Activated B cell treated with CpG ODN at 0.5 μM for 24 hours (primary cell): Measurements from ENCODE around the gene RELB. TPM values are rescaled to one million over a fixed set of nuclear protein-coding genes. Genes with fewer than 3 reads are reported as not detected.
A peak's percentile ranks its signal among the peaks of the same experiment; 100 is the strongest.
"Not testable (repeated sequence)": the region's sequence is repeated elsewhere in the genome, so short reads cannot be mapped to it uniquely, and the experiment has no call there.

Experiments used
- ATAC-seq: fragments of 200-7000 bp; cut with Tn5 transposase; one replicate; pipeline ENCODE4 v1.10.0; 2021; ENCODE audit warnings: low read depth, mild to moderate bottlenecking, moderate library complexity
- CTCF ChIA-PET: fragments of 350-600 bp; sonication (Branson Sonifier 250); formaldehyde crosslinking; loops from one replicate; lab custom pipeline; 2021; ENCODE audit warnings: antibody characterized with exemption; lab: Charles Lee
- POLR2A ChIA-PET: fragments of 350-600 bp; sonication (Branson Sonifier 250); formaldehyde crosslinking; loops from one replicate; lab custom pipeline; 2021; ENCODE audit warnings: antibody characterized with exemption; lab: Charles Lee
- DNase-seq: peaks from one replicate; pipeline ENCODE4 v3.0.0; 2022
- H3K27ac Mint-ChIP-seq: one replicate; pipeline ENCODE4 v1.8.0; 2020; ENCODE audit warnings: mixed read lengths
- H3K27me3 Mint-ChIP-seq: one replicate; pipeline ENCODE4 v1.8.0; 2021; ENCODE audit warnings: mixed read lengths
- H3K36me3 Mint-ChIP-seq: one replicate; pipeline ENCODE4 v1.8.0; 2021; ENCODE audit warnings: low read depth, mixed read lengths
- H3K4me1 Mint-ChIP-seq: one replicate; pipeline ENCODE4 v1.8.0; 2021; ENCODE audit warnings: mixed read lengths
- H3K4me3 Mint-ChIP-seq: one replicate; pipeline ENCODE4 v1.8.0; 2020; ENCODE audit warnings: mild to moderate bottlenecking, mixed read lengths
- H3K9me3 Mint-ChIP-seq: one replicate; pipeline ENCODE4 v1.8.0; 2020; ENCODE audit warnings: mixed read lengths
- intact Hi-C: fragments of 100-400 bp; cut with micrococcal nuclease; formaldehyde crosslinking; loops from one replicate; pipeline ENCODE4 v1.15.1; 2024
- total RNA-seq: library from RNA; stranded (reverse); gene quantifications from 2 replicates; pipeline ENCODE4 v1.2.3, GENCODE V29; 2022
- TF ChIP-seq, protein P1 (sequence below): fragments of 200-600 bp; IDR thresholded peaks from one replicate; pipeline ENCODE4 v1.8.0; 2022; ENCODE audit warnings: antibody characterized with exemption, mild to moderate bottlenecking

RELB gene
- total RNA-seq, 1 donor from 2014 or later, result 135 TPM

- CTCF ChIA-PET, result no interaction called here
- TF ChIP-seq, protein P1, sequence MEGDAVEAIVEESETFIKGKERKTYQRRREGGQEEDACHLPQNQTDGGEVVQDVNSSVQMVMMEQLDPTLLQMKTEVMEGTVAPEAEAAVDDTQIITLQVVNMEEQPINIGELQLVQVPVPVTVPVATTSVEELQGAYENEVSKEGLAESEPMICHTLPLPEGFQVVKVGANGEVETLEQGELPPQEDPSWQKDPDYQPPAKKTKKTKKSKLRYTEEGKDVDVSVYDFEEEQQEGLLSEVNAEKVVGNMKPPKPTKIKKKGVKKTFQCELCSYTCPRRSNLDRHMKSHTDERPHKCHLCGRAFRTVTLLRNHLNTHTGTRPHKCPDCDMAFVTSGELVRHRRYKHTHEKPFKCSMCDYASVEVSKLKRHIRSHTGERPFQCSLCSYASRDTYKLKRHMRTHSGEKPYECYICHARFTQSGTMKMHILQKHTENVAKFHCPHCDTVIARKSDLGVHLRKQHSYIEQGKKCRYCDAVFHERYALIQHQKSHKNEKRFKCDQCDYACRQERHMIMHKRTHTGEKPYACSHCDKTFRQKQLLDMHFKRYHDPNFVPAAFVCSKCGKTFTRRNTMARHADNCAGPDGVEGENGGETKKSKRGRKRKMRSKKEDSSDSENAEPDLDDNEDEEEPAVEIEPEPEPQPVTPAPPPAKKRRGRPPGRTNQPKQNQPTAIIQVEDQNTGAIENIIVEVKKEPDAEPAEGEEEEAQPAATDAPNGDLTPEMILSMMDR, result no peak
Observed at GRCh38 chr19:44993926-44994537, 7.2 kb upstream of the RELB start.

DNA sequence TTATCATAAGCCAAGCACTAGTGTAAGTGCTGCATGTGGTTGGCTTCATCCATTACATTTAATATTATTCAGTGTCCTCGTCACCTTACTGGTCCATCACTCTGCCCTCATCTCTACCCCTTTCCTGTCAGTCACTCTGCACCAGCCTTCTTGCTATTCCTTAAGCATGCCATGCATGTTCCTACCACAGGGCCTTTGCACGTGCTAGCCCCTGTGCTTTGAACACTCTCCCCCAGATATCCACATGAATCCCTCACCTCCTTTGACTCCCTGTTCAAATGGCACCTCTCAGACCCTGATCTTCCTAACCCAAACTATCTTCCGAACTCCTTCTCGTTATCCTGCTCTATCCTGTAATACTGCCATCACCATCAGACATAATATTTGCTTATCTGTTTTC is 3.2 kb upstream of the RELB start:
- ChIA-PET CTCF (no interaction called here), POLR2A (no interaction called here)
- peaks cover 21% of the 10 kb centered on the region for H3K36me3 Mint-ChIP-seq
- ATAC-seq (no peak), DNase-seq (no peak)
- H3K4me1 Mint-ChIP-seq, result peaks cover 31% of the 10 kb centered on the region
- H3K9me3 Mint-ChIP-seq, result no peaks in the 10 kb centered on the region
- no peak overlapping the region for H3K27ac Mint-ChIP-seq
- TF ChIP-seq, protein P1, result no peak
- no peak overlapping the region for H3K4me3 Mint-ChIP-seq
- H3K27me3 Mint-ChIP-seq, result no peaks in the 10 kb centered on the region
- intact Hi-C loops, result no loop called here

More at GRCh38 chr19:44993926-44994537, 7.2 kb upstream of the RELB start:
- Mint-ChIP-seq H3K4me3 (no peak overlapping the region), H3K4me1 (peaks cover 7% of the 10 kb centered on the region), H3K27ac (no peak overlapping the region), H3K36me3 (peaks cover 34% of the 10 kb centered on the region), H3K27me3 (no peaks in the 10 kb centered on the region), H3K9me3 (no peaks in the 10 kb centered on the region)
- DNase-seq, result no peak
- intact Hi-C loops, result no loop called here
- ATAC-seq, result no peak
- POLR2A ChIA-PET, result interaction anchor here (0.6 kb wide), 1 partner anchor 82 kb away, joined by 4 read pairs; no protein-coding TSS in a partner anchor

- H3K9me3 Mint-ChIP-seq, H3K4me3 Mint-ChIP-seq, intact Hi-C loops, DNase-seq, H3K27me3 Mint-ChIP-seq, ATAC-seq, CTCF ChIA-PET: not testable (repeated sequence)
- Mint-ChIP-seq H3K4me1 (peaks cover 32% of the 10 kb centered on the region), H3K36me3 (peaks cover 16% of the 10 kb centered on the region), H3K27ac (peak overlapping the region; percentile 50)
- POLR2A ChIA-PET, result interaction anchor here (0.5 to 3.2 kb wide), 7 partner anchors 17 to 180 kb away, joined by 3 to 66 read pairs (median 3); partner anchors contain the start of gene CLASRP
Observed at GRCh38 chr19:44999131-44999925, 1.9 kb upstream of the RELB start.

GRCh38 chr19:45000665-45001064 is 599 bp upstream of the RELB start:
- H3K36me3 Mint-ChIP-seq, result peaks cover 24% of the 10 kb centered on the region
- H3K27ac Mint-ChIP-seq, result peak overlapping the region; percentile 74
- ChIA-PET CTCF (interaction anchor here (0.6 to 0.7 kb wide), 3 partner anchors 12 to 49 kb away, joined by 3 read pairs; no protein-coding TSS in a partner anchor), POLR2A (interaction anchor here (0.6 to 3.2 kb wide), 17 partner anchors 11 to 1892 kb away, joined by 3 to 66 read pairs (median 8); partner anchors contain the start of genes BLOC1S3, CLASRP, CLPTM1 and GEMIN7)
- ATAC-seq, H3K9me3 Mint-ChIP-seq, H3K27me3 Mint-ChIP-seq, DNase-seq: not testable (repeated sequence)
- peak overlapping the region; percentile 53 for H3K4me3 Mint-ChIP-seq
- peaks cover 30% of the 10 kb centered on the region for H3K4me1 Mint-ChIP-seq
- intact Hi-C loops, result loop anchor here (1.0 to 5.0 kb wide), 2 partner anchors 45 to 248 kb away; partner anchors contain the start of gene CLPTM1

DNA sequence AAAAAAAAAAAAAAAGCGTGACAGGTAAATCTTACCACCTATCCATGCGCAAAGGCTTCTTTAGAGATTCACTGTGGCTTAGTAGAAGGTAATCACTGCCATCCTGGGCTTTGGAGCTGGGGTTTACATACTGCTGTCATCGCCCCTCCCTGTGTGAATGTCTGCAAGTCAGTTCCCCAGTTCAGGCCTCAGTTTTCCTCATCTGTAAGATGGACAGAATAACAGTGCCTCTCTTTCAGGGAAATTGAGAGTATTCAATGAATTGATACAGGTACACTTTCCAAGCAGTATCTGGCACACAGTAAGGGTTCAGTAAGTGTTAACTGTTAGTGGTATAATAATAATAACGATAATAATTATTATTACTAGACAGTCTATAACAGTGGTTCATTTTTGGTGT is 2.2 kb downstream of the RELB start:
- Mint-ChIP-seq H3K27me3 (no peaks in the 10 kb centered on the region), H3K4me3 (no peak overlapping the region), H3K36me3 (peaks cover 46% of the 10 kb centered on the region), H3K4me1 (peaks cover 45% of the 10 kb centered on the region), H3K9me3 (no peaks in the 10 kb centered on the region), H3K27ac (no peak overlapping the region)
- ChIA-PET POLR2A (interaction anchor here (0.6 to 1.2 kb wide), 5 partner anchors 42 to 234 kb away, joined by 3 to 8 read pairs (median 5); no protein-coding TSS in a partner anchor), CTCF (interaction anchor here (1.5 kb wide), 1 partner anchor 52 kb away, joined by 4 read pairs; no protein-coding TSS in a partner anchor)
- ATAC-seq (no peak), DNase-seq (no peak)
- TF ChIP-seq, protein P1, result no peak
- intact Hi-C loops, result loop anchor here (5.0 kb wide), 1 partner anchor 251 kb away; no protein-coding TSS in a partner anchor
